Lung (tissue), 12 donors: Measurements from ENCODE around the gene AP4M1. TPM values are rescaled to one million over a fixed set of nuclear protein-coding genes. Genes with fewer than 3 reads are reported as not detected.

Experiments
- ATAC-seq: fragments of 200-7000 bp; cut with Tn5 transposase; one replicate; pipeline ENCODE4 v1.9.1; 2020; ENCODE audit warnings: moderate number of reproducible peaks; ENCODE audit not compliant: insufficient read depth, low FRiP score
- DNase-seq, 3 donors: peaks; one replicate each; pipeline ENCODE4 v3.0.0-alpha.2; 2013 to 2017
- H3K27ac ChIP-seq, 2 donors: one replicate each; pipeline ENCODE4 v1.5.1; 2013; ENCODE audit warnings: mild to moderate bottlenecking in 2 of 2, moderate library complexity in 2 of 2, control low read depth in 1 of 2, inconsistent platforms in 1 of 2, low read depth in 1 of 2, low read length in 1 of 2
- H3K27me3 ChIP-seq, 3 donors: one replicate each; pipeline ENCODE4 v1.5.1; 2013; ENCODE audit warnings: low read length in 2 of 3; ENCODE audit not compliant: control insufficient read depth in 3 of 3, insufficient read depth in 3 of 3
- H3K36me3 ChIP-seq, 4 donors: one replicate each; pipeline ENCODE4 v1.5.1; 2013; ENCODE audit warnings: low read length in 4 of 4, mild to moderate bottlenecking in 1 of 4, moderate library complexity in 1 of 4; ENCODE audit not compliant: control insufficient read depth in 4 of 4, insufficient read depth in 4 of 4
- H3K4me1 ChIP-seq, 5 donors: one replicate each; pipeline ENCODE4 v1.5.1; 2013; ENCODE audit warnings: low read length in 5 of 5, mild to moderate bottlenecking in 2 of 5, moderate library complexity in 1 of 5; ENCODE audit not compliant: control insufficient read depth in 5 of 5, insufficient read depth in 5 of 5
- H3K4me3 ChIP-seq: one replicate; pipeline ENCODE4 v1.5.1; 2013; ENCODE audit warnings: mild to moderate bottlenecking, control low read depth, moderate library complexity
- H3K9ac ChIP-seq, 2 donors: one replicate each; pipeline ENCODE4 v1.5.1; 2013; ENCODE audit warnings: low read length in 2 of 2, control low read depth in 1 of 2; ENCODE audit not compliant: insufficient read depth in 1 of 2
- H3K9me3 ChIP-seq, 4 donors: one replicate each; pipeline ENCODE4 v1.5.1; 2013; ENCODE audit warnings: low read length in 3 of 4, mild to moderate bottlenecking in 1 of 4, moderate library complexity in 1 of 4; ENCODE audit not compliant: control insufficient read depth in 4 of 4, insufficient read depth in 3 of 4
- WGBS, 2 donors: extraction: QIAGEN DNeasy Blood & Tissue Kit; methylation state at CpG; one replicate each; pipeline ENCODE4 v1.1.7; 2013; 5-methylcytosine and 5-hydroxymethylcytosine counted together
- polyA plus RNA-seq, 2 donors: library from polyadenylated mRNA; stranded (reverse); fragments of 200-250 nt; gene quantifications; one replicate each; pipeline ENCODE4 v1.2.1, GENCODE V29; 2013
- total RNA-seq, 2 donors: library from RNA; depleted of rRNA in 1 of 2; stranded (reverse); fragments of >200 nt in 1 of 2; gene quantifications; one replicate each; pipeline ENCODE4 v1.2.1, GENCODE V29; 2014 to 2021
- TF ChIP-seq, protein P1 (sequence below): IDR thresholded peaks from 2 replicates; pipeline ENCODE4 v1.5.1; 2012; ENCODE audit warnings: mild to moderate bottlenecking; ENCODE audit errors: control extremely low read depth, extremely low read depth
- donor health status: control.
- donor health status: control.
- donor health status: Bipolar disorder and iron deficiency.
- donor health status: healthy.
- donor health status: DM: yes; HTN: yes; CAD: no.

The AP4M1 gene
- total and polyA plus RNA-seq, 4 donors: 14.8 to 24.2 (median 17.1) TPM

DNA sequence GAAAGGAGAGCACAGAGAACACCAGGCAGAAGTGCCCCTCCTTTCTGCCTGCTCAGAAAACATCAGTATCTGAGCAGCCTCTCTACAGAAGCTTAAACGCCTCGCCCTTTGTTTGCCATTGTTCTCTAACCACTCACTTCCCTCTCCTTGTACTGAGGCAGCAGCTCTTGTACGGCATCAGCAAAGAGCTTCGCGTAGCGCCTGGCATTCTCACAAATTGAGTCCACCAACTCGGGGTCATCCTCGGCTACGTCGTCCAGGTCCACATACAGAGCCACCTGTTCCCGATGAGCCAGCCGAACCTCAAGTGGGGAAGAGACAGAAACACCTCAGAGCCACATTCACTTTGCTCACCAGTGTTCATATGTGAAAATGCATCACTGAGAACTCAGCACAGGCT is 2.0 kb upstream of the AP4M1 start:
- no peak overlapping the region for H3K27ac ChIP-seq
- no peak overlapping the region for H3K4me3 ChIP-seq
- H3K9ac ChIP-seq: peak overlapping the region in 1 of 2 donors; percentile 76
- WGBS, 2 donors: 50 to 76% methylated on average over 12 of the region's 12 CpGs
- TF ChIP-seq, protein P1, sequence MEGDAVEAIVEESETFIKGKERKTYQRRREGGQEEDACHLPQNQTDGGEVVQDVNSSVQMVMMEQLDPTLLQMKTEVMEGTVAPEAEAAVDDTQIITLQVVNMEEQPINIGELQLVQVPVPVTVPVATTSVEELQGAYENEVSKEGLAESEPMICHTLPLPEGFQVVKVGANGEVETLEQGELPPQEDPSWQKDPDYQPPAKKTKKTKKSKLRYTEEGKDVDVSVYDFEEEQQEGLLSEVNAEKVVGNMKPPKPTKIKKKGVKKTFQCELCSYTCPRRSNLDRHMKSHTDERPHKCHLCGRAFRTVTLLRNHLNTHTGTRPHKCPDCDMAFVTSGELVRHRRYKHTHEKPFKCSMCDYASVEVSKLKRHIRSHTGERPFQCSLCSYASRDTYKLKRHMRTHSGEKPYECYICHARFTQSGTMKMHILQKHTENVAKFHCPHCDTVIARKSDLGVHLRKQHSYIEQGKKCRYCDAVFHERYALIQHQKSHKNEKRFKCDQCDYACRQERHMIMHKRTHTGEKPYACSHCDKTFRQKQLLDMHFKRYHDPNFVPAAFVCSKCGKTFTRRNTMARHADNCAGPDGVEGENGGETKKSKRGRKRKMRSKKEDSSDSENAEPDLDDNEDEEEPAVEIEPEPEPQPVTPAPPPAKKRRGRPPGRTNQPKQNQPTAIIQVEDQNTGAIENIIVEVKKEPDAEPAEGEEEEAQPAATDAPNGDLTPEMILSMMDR: no peak
- H3K9me3 ChIP-seq: no peaks in the 10 kb centered on the region
- peaks cover 0 to 15% (median 11%) of the 10 kb centered on the region in 5 donors for H3K4me1 ChIP-seq
- ATAC-seq (no peak), DNase-seq (no peak)
- H3K27me3 ChIP-seq: no peaks in the 10 kb centered on the region
- peaks cover 16 to 48% (median 40%) of the 10 kb centered on the region in 4 donors for H3K36me3 ChIP-seq

DNA sequence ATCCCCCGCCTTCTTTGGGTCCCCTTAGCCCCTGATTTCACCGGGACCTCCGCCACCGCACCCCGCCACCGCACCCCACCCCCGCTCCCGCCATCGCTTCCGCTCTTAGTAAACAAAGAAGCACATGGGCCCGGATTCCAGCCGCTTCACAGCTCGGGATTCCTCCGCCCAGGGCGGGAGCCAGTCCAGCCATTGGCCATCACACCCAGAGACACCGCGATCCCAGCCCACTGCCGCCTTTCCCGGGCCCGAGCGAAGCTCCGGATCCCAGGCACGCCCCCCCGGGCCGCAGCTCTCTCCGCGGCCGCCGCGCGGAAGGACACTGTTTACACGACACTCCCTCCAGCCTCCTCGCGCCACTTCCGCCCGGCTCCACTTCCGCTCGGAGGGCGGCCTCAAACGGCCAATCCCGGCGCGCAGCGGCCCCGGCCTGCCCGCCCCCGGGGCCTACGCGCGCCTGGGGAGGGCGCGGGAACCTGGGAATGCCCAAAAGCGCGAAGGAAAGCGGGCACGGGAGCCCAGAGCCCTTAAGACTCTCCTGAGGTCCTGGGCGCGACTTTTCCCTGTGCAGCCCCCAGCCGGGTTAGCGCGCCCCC is 925 bp upstream of the AP4M1 start:
- H3K27ac ChIP-seq: peak overlapping the region; percentile 79 to 84
- DNase-seq: peak; percentile 96 to 98 (median 97)
- 0 to 1% methylated on average over 57 to 61 of the region's 61 CpGs for WGBS, 2 donors
- peaks cover 18 to 42% (median 40%) of the 10 kb centered on the region in 4 donors for H3K36me3 ChIP-seq
- TF ChIP-seq, protein P1: no peak
- ATAC-seq: peak; percentile 93
- H3K9ac ChIP-seq: peak overlapping the region; percentile 44 to 76
- no peaks in the 10 kb centered on the region for H3K27me3 ChIP-seq
- H3K4me1 ChIP-seq: peaks cover 0 to 15% (median 11%) of the 10 kb centered on the region in 5 donors
- H3K4me3 ChIP-seq: peak overlapping the region; percentile 76
- H3K9me3 ChIP-seq: no peaks in the 10 kb centered on the region

DNA sequence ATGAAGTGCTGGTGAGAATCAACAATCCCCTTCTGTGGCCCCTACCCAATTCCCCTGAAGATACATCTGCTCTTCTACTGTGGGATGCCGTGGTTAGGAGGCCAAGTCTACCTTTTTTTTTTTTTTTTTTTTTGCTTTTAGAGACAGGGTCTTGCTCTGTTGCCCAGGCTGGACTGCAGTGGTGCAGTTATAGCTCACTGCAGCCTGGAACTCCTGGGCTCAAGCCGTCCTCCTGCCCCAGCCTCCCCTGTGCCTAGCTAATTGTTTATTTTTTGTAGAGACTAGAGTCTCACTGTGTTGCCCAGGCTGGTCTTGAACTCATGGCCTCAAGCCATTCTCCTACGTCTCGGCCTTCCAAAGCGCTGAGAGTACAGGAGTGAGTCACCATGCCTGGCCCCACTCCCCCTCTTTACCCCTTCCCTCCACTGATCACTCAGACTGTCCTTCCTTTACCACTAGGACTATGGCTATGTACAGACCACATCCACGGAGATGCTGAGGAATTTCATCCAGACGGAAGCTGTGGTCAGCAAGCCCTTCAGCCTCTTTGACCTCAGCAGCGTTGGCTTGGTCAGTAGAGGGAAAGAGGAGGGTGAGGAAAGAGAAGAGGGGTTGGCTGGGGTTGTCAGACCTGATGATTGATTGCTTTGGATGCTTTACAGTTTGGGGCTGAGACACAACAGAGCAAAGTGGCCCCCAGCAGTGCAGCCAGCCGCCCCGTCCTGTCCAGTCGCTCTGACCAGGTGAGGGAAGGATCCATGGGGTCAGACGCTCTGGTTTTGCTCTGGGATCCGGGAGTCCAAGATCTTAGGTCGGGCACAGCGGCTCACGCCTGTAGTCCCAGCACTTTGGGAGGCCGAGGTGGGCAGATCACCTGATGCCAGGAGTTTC is 1.8 kb downstream of the AP4M1 start:
- TF ChIP-seq, protein P1: no peak
- 92 to 93% methylated on average over 17 of the region's 17 CpGs for WGBS, 2 donors
- Histone ChIP-seq H3K27ac (no peak overlapping the region), H3K27me3 (no peaks in the 10 kb centered on the region), H3K9me3 (no peaks in the 10 kb centered on the region), H3K9ac (no peak overlapping the region), H3K4me3 (no peak overlapping the region), H3K36me3 (peaks cover 11 to 47% (median 22%) of the 10 kb centered on the region in 4 donors), H3K4me1 (peaks cover 0 to 15% (median 11%) of the 10 kb centered on the region in 5 donors)
- DNase-seq (no peak), ATAC-seq (no peak)
